Neuronal stem cell (in vitro differentiated cells): ENCODE measurements around the gene RHBDL2.

ENCODE experiments used
- DNase-seq: peaks from one replicate; pipeline ENCODE4 v3.0.0-alpha.2; 2013; ENCODE audit warnings: low spot score
- H2AFZ ChIP-seq: one replicate; pipeline ENCODE4 v1.6.1; 2013; ENCODE audit warnings: mild to moderate bottlenecking, low read length, inconsistent platforms
- H2AK5ac ChIP-seq: 2 replicates; pipeline ENCODE4 v1.6.1; 2013; ENCODE audit warnings: low read depth, mild to moderate bottlenecking, inconsistent platforms, low read length, moderate library complexity, mixed read lengths
- H2BK120ac ChIP-seq: 2 replicates; pipeline ENCODE4 v1.6.1; 2013; ENCODE audit warnings: low read depth, mild to moderate bottlenecking, inconsistent platforms, low read length, moderate library complexity, mixed read lengths
- H2BK12ac ChIP-seq: one replicate; pipeline ENCODE4 v1.6.1; 2013; ENCODE audit warnings: low read length, inconsistent platforms
- H2BK15ac ChIP-seq: 2 replicates; pipeline ENCODE4 v1.6.1; 2013; ENCODE audit warnings: mild to moderate bottlenecking, low read length, inconsistent platforms, mixed read lengths
- H2BK5ac ChIP-seq: one replicate; pipeline ENCODE4 v1.6.1; 2013; ENCODE audit warnings: inconsistent platforms, mild to moderate bottlenecking, low read length, moderate library complexity
- H3K14ac ChIP-seq: one replicate; pipeline ENCODE4 v1.6.1; 2013; ENCODE audit warnings: low read length, inconsistent platforms
- H3K18ac ChIP-seq: 2 replicates; pipeline ENCODE4 v1.6.1; 2013; ENCODE audit warnings: low read length, inconsistent platforms
- H3K23ac ChIP-seq: 2 replicates; pipeline ENCODE4 v1.6.1; 2013; ENCODE audit warnings: low read depth, mild to moderate bottlenecking, mixed read lengths, low read length, inconsistent platforms; ENCODE audit not compliant: poor library complexity
- H3K27ac ChIP-seq: replicated peaks from 3 replicates; pipeline ENCODE4 v1.5.1; 2013; ENCODE audit warnings: low read length, inconsistent platforms
- H3K27me3 ChIP-seq, 3 experiments: 2 replicates each; pipeline ENCODE4 v1.6.1; 2013; ENCODE audit warnings: low read length in 3 of 3, mild to moderate bottlenecking in 2 of 3, inconsistent platforms in 1 of 3, low read depth in 1 of 3, mixed read lengths in 1 of 3, moderate library complexity in 1 of 3; ENCODE audit not compliant: control insufficient read depth in 3 of 3, insufficient read depth in 3 of 3
- H3K36me3 ChIP-seq, 2 donors: replicated peaks in 1 of 2; 2 replicates each; pipeline ENCODE4 v1.6.1; 2013; ENCODE audit warnings: low read length in 2 of 2; ENCODE audit not compliant: control insufficient read depth in 2 of 2, insufficient read depth in 2 of 2
- H3K4ac ChIP-seq: 2 replicates; pipeline ENCODE4 v1.6.1; 2013; ENCODE audit warnings: inconsistent platforms, mild to moderate bottlenecking, low read length, moderate library complexity
- H3K4me1 ChIP-seq, 2 donors: 1 replicate in 1 of 2; 2 replicates in 1 of 2; pipeline ENCODE4 v1.6.1; 2013; ENCODE audit warnings: low read length in 2 of 2, low read depth in 1 of 2; ENCODE audit not compliant: control insufficient read depth in 2 of 2, insufficient read depth in 1 of 2
- H3K4me2 ChIP-seq: one replicate; pipeline ENCODE4 v1.6.1; 2013; ENCODE audit warnings: mild to moderate bottlenecking, low read length, inconsistent platforms; ENCODE audit not compliant: insufficient read depth, poor library complexity, severe bottlenecking
- H3K4me3 ChIP-seq, 2 donors: 2 replicates each; pipeline ENCODE4 v1.5.1; 2013; ENCODE audit warnings: low read length in 2 of 2, mild to moderate bottlenecking in 2 of 2, inconsistent platforms in 1 of 2, moderate library complexity in 1 of 2
- H3K79me1 ChIP-seq: one replicate; pipeline ENCODE4 v1.6.1; 2013; ENCODE audit warnings: low read depth, mild to moderate bottlenecking, inconsistent platforms, low read length, moderate library complexity
- H3K9ac ChIP-seq: one replicate; pipeline ENCODE4 v1.6.1; 2013; ENCODE audit warnings: mild to moderate bottlenecking, low read depth, low read length, inconsistent platforms; ENCODE audit not compliant: poor library complexity
- H3K9me3 ChIP-seq, 2 donors: replicated peaks in 1 of 2; 2 replicates each; pipeline versions ENCODE3 to v1.6.1; 2013; ENCODE audit warnings: low read length in 2 of 2, mild to moderate bottlenecking in 2 of 2, inconsistent platforms in 1 of 2, low read depth in 1 of 2, mixed read lengths in 1 of 2, moderate library complexity in 1 of 2; ENCODE audit not compliant: control insufficient read depth in 2 of 2, insufficient read depth in 1 of 2
- H4K8ac ChIP-seq: one replicate; pipeline ENCODE4 v1.6.1; 2013; ENCODE audit warnings: low read depth, mild to moderate bottlenecking, inconsistent platforms, low read length, moderate library complexity
- H4K91ac ChIP-seq: one replicate; pipeline ENCODE4 v1.6.1; 2013; ENCODE audit warnings: low read length, low read depth, mild to moderate bottlenecking, inconsistent platforms; ENCODE audit not compliant: poor library complexity
- WGBS, 2 donors: extraction: QIAGEN DNeasy Blood & Tissue Kit; methylation state at CpG; one replicate each; pipeline ENCODE4 v1.1.7; 2013; ENCODE audit warnings: missing lambda C conversion rate in 2 of 2, mixed read lengths in 1 of 2; ENCODE audit not compliant: insufficient read length in 2 of 2, insufficient replicate concordance in 1 of 2; ENCODE audit errors: extremely low coverage in 2 of 2; 5-methylcytosine and 5-hydroxymethylcytosine counted together

Gene RHBDL2

GRCh38 chr1:38962113-38962512, 20.5 kb upstream of the RHBDL2 start:
- Histone ChIP-seq H3K4ac (no peak overlapping the region), H4K91ac (no peak overlapping the region), H3K27me3 (peaks cover 0 to 3% (median 0%) of the 10 kb centered on the region in 3 experiments), H3K4me2 (no peak overlapping the region), H3K23ac (no peak overlapping the region), H2AK5ac (no peak overlapping the region), H4K8ac (no peak overlapping the region), H3K79me1 (no peaks in the 10 kb centered on the region), H3K14ac (no peak overlapping the region), H3K27ac (no peak overlapping the region), H3K4me1 (no peaks in the 10 kb centered on the region), H2BK12ac (no peak overlapping the region), H3K4me3 (no peak overlapping the region), H3K9me3 (no peaks in the 10 kb centered on the region), H2BK15ac (no peak overlapping the region), H3K9ac (no peak overlapping the region), H2AFZ (no peak overlapping the region), H2BK5ac (no peak overlapping the region), H3K18ac (no peak overlapping the region), H3K36me3 (no peaks in the 10 kb centered on the region), H2BK120ac (no peak overlapping the region)
- no CpG with 5 or more reads among the region's 3 CpGs for WGBS, 2 donors
- no peak for DNase-seq

- Histone ChIP-seq H2BK120ac (no peak overlapping the region), H3K9me3 (no peaks in the 10 kb centered on the region), H2BK12ac (no peak overlapping the region), H3K4me1 (no peaks in the 10 kb centered on the region), H3K4me3 (no peak overlapping the region), H2BK5ac (no peak overlapping the region), H3K27me3 (peaks cover 0 to 3% (median 0%) of the 10 kb centered on the region in 3 experiments), H3K9ac (no peak overlapping the region), H3K36me3 (no peaks in the 10 kb centered on the region), H4K8ac (no peak overlapping the region), H3K79me1 (no peaks in the 10 kb centered on the region), H3K18ac (peak overlapping the region; percentile 12), H3K4me2 (no peak overlapping the region), H4K91ac (no peak overlapping the region), H3K14ac (no peak overlapping the region), H3K23ac (no peak overlapping the region), H3K27ac (no peak overlapping the region), H3K4ac (no peak overlapping the region), H2AK5ac (no peak overlapping the region), H2BK15ac (no peak overlapping the region), H2AFZ (no peak overlapping the region)
- no CpG with 5 or more reads among the region's 2 CpGs for WGBS, 2 donors
- no peak for DNase-seq
Observed at GRCh38 chr1:38958967-38959366, 17.3 kb upstream of the RHBDL2 start.

DNA sequence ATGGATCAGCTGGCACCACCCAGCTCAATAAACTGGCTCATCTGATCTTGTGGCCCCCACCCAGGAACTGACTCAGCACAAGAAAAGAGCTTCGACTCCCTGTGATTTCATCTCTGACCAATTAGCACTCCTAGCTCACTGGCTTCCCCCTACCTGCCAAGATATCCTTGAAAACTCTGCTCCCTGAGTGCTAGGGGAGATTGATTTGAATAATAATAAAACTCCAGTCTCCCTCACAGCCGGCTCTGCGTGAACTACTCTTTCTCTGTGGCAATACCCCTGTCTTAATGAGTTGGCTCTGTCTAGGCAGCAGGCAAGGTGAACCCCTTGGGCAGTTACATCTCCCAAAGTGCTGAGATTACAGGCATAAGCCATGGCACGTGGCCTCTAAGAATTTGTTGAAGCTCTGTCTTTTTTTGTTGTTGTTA, 11.8 kb upstream of the RHBDL2 start:
- no peak overlapping the region for H2BK12ac ChIP-seq
- H3K4me1 ChIP-seq = no peaks in the 10 kb centered on the region
- H3K27ac ChIP-seq = no peak overlapping the region
- peaks cover 0 to 3% of the 10 kb centered on the region in 2 donors for H3K9me3 ChIP-seq
- H4K8ac ChIP-seq = no peak overlapping the region
- H3K14ac ChIP-seq = no peak overlapping the region
- no peaks in the 10 kb centered on the region for H3K79me1 ChIP-seq
- no peak overlapping the region for H3K18ac ChIP-seq
- no peak overlapping the region for H3K4me2 ChIP-seq
- no peak overlapping the region for H3K23ac ChIP-seq
- no peaks in the 10 kb centered on the region for H3K27me3 ChIP-seq
- H3K4me3 ChIP-seq = no peak overlapping the region
- no peak overlapping the region for H3K9ac ChIP-seq
- H2AK5ac ChIP-seq = no peak overlapping the region
- H2AFZ ChIP-seq = no peak overlapping the region
- WGBS, 2 donors = no CpG with 5 or more reads among the region's 4 CpGs
- H2BK15ac ChIP-seq = no peak overlapping the region
- H2BK120ac ChIP-seq = no peak overlapping the region
- no peak overlapping the region for H2BK5ac ChIP-seq
- H4K91ac ChIP-seq = no peak overlapping the region
- H3K4ac ChIP-seq = no peak overlapping the region
- DNase-seq = no peak
- H3K36me3 ChIP-seq = no peaks in the 10 kb centered on the region

GRCh38 chr1:38950553-38950952, 8.9 kb upstream of the RHBDL2 start:
- no peak overlapping the region for H3K4me3 ChIP-seq
- H4K91ac ChIP-seq = no peak overlapping the region
- H4K8ac ChIP-seq = no peak overlapping the region
- H2BK15ac ChIP-seq = no peak overlapping the region
- no CpG with 5 or more reads among the region's 2 CpGs for WGBS, 2 donors
- H3K4ac ChIP-seq = no peak overlapping the region
- no peak overlapping the region for H2AFZ ChIP-seq
- no peak overlapping the region for H3K27ac ChIP-seq
- no peak overlapping the region for H3K14ac ChIP-seq
- no peak overlapping the region for H3K9ac ChIP-seq
- no peak overlapping the region for H2AK5ac ChIP-seq
- H3K36me3 ChIP-seq = no peaks in the 10 kb centered on the region
- H3K27me3 ChIP-seq = no peaks in the 10 kb centered on the region
- H2BK120ac ChIP-seq = no peak overlapping the region
- H3K18ac ChIP-seq = no peak overlapping the region
- no peaks in the 10 kb centered on the region for H3K79me1 ChIP-seq
- no peak overlapping the region for H3K23ac ChIP-seq
- peaks cover 2 to 3% of the 10 kb centered on the region in 2 donors for H3K9me3 ChIP-seq
- no peak overlapping the region for H2BK5ac ChIP-seq
- no peak overlapping the region for H3K4me2 ChIP-seq
- no peak overlapping the region for H2BK12ac ChIP-seq
- no peak for DNase-seq
- H3K4me1 ChIP-seq = no peaks in the 10 kb centered on the region
